ENCODE data around the gene GRID1.

Gene GRID1

GRCh38 chr10:86345859-86346798 lies 20.5 kb downstream of the GRID1 start:
- H3K36me3 Mint-ChIP-seq (ENCODE audit: low read depth): no peaks in the 10 kb centered on the region
- TF ChIP-seq, protein P1, sequence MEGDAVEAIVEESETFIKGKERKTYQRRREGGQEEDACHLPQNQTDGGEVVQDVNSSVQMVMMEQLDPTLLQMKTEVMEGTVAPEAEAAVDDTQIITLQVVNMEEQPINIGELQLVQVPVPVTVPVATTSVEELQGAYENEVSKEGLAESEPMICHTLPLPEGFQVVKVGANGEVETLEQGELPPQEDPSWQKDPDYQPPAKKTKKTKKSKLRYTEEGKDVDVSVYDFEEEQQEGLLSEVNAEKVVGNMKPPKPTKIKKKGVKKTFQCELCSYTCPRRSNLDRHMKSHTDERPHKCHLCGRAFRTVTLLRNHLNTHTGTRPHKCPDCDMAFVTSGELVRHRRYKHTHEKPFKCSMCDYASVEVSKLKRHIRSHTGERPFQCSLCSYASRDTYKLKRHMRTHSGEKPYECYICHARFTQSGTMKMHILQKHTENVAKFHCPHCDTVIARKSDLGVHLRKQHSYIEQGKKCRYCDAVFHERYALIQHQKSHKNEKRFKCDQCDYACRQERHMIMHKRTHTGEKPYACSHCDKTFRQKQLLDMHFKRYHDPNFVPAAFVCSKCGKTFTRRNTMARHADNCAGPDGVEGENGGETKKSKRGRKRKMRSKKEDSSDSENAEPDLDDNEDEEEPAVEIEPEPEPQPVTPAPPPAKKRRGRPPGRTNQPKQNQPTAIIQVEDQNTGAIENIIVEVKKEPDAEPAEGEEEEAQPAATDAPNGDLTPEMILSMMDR (IDR thresholded peaks at IDR 0.05): no peak
- peaks cover 15% of the 10 kb centered on the region for H3K27me3 Mint-ChIP-seq (ENCODE audit: low read depth, poor library complexity)
- H3K27ac Mint-ChIP-seq: no peak overlapping the region
- H3K9me3 Mint-ChIP-seq: no peaks in the 10 kb centered on the region
- DNase-seq: no peak
- H3K4me1 Mint-ChIP-seq: peaks cover 14% of the 10 kb centered on the region
- H3K4me3 Mint-ChIP-seq: no peak overlapping the region

DNA sequence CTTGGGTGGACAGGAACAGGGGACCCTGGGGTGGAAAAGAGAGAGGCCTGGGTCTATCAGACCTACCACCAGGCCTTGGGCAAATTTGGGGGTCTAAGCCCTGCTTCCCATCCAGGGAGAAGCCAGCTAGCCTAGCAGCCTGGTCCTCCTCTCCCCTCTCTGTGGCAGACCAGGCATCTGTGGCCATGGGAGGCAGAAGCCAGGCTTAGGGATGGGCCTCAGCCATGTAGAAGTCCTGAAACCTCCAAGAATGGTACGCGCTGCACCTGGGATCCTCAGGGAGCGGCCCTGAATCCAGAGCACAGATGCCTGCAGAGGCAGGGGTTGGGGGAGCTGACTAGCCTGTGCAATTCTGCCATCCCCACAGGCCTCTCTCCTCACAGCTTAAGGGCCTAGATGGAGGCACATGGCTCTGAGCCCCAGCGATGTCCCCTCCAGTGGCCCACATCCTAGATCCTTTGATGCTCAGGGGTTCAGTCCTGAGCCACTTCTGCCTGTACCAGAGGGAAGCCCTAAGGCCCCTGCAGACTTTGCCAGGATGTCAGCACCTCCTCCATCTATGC lies 21.2 kb downstream of the GRID1 start:
- H3K27ac Mint-ChIP-seq: no peak overlapping the region

GRCh38 chr10:86344714-86345161 lies 21.9 kb downstream of the GRID1 start:
- TF ChIP-seq, protein P1 (IDR thresholded peaks at IDR 0.05): no peak
- Mint-ChIP-seq H3K4me3 (no peak overlapping the region), H3K27ac (no peak overlapping the region), H3K36me3 (ENCODE audit: low read depth) (no peaks in the 10 kb centered on the region), H3K9me3 (no peaks in the 10 kb centered on the region), H3K27me3 (ENCODE audit: low read depth, poor library complexity) (peaks cover 6% of the 10 kb centered on the region), H3K4me1 (peaks cover 28% of the 10 kb centered on the region)
- DNase-seq: no peak

More for the DNA sequence above, 21.2 kb downstream of the GRID1 start:
- TF ChIP-seq, protein P1 (IDR thresholded peaks at IDR 0.05): no peak
- Mint-ChIP-seq H3K4me1 (peaks cover 22% of the 10 kb centered on the region), H3K9me3 (no peaks in the 10 kb centered on the region), H3K4me3 (no peak overlapping the region), H3K27me3 (ENCODE audit: low read depth, poor library complexity) (peaks cover 11% of the 10 kb centered on the region), H3K36me3 (ENCODE audit: low read depth) (no peaks in the 10 kb centered on the region)
- no peak for DNase-seq

GRCh38 chr10:86344281-86344680 lies 22.3 kb downstream of the GRID1 start:
- Mint-ChIP-seq H3K27me3 (ENCODE audit: low read depth, poor library complexity) (peaks cover 4% of the 10 kb centered on the region), H3K9me3 (no peaks in the 10 kb centered on the region), H3K36me3 (ENCODE audit: low read depth) (no peaks in the 10 kb centered on the region), H3K4me1 (peaks cover 30% of the 10 kb centered on the region), H3K4me3 (no peak overlapping the region), H3K27ac (no peak overlapping the region)
- TF ChIP-seq, protein P1 (IDR thresholded peaks at IDR 0.05): no peak
- DNase-seq: no peak

GRCh38 chr10:86343761-86344160 lies 22.8 kb downstream of the GRID1 start:
- H3K9me3 Mint-ChIP-seq: no peaks in the 10 kb centered on the region
- H3K4me3 Mint-ChIP-seq: no peak overlapping the region
- no peaks in the 10 kb centered on the region for H3K36me3 Mint-ChIP-seq (ENCODE audit: low read depth)
- H3K27me3 Mint-ChIP-seq (ENCODE audit: low read depth, poor library complexity): peaks cover 4% of the 10 kb centered on the region
- H3K27ac Mint-ChIP-seq: no peak overlapping the region
- TF ChIP-seq, protein P1 (IDR thresholded peaks at IDR 0.05): no peak
- H3K4me1 Mint-ChIP-seq: peaks cover 29% of the 10 kb centered on the region
- no peak for DNase-seq

All from nephron progenitor cell (in vitro differentiated cells).